H9 (cell line): ENCODE measurements around the gene DCAF4. TPM values are rescaled to one million over a fixed set of nuclear protein-coding genes. Genes with fewer than 3 reads are reported as not detected.

ENCODE experiments used
- DNase-seq: peaks from one replicate; pipeline ENCODE4 v3.0.0-alpha.2; 2017
- H2AFZ ChIP-seq: one replicate; pipeline ENCODE4 v1.6.1; 2013; ENCODE audit warnings: mild to moderate bottlenecking, low read length, control low read depth, moderate library complexity
- H2AK5ac ChIP-seq: 2 replicates; pipeline ENCODE4 v1.6.1; 2013; ENCODE audit warnings: low read length, control low read depth, mixed read lengths; ENCODE audit not compliant: insufficient read length
- H2BK120ac ChIP-seq: one replicate; pipeline ENCODE4 v1.6.1; 2013; ENCODE audit warnings: low read depth, mild to moderate bottlenecking, low read length, control low read depth, inconsistent platforms; ENCODE audit not compliant: poor library complexity, severe bottlenecking
- H2BK12ac ChIP-seq: 2 replicates; pipeline ENCODE4 v1.6.1; 2013; ENCODE audit warnings: low read length, control low read depth, mixed read lengths, low read depth; ENCODE audit not compliant: insufficient read length
- H2BK15ac ChIP-seq: 2 replicates; pipeline ENCODE4 v1.6.1; 2013; ENCODE audit warnings: low read depth, low read length, control low read depth
- H2BK20ac ChIP-seq: one replicate; pipeline ENCODE4 v1.6.1; 2013; ENCODE audit warnings: low read depth, mild to moderate bottlenecking, low read length, control low read depth, inconsistent platforms; ENCODE audit not compliant: poor library complexity, severe bottlenecking
- H2BK5ac ChIP-seq: 2 replicates; pipeline ENCODE4 v1.6.1; 2013; ENCODE audit warnings: low read length, control low read depth, mixed read lengths; ENCODE audit not compliant: insufficient read length
- H3K14ac ChIP-seq: 2 replicates; pipeline ENCODE4 v1.6.1; 2013; ENCODE audit warnings: low read length, control low read depth; ENCODE audit not compliant: insufficient read depth
- H3K18ac ChIP-seq: 2 replicates; pipeline ENCODE4 v1.6.1; 2013; ENCODE audit warnings: low read depth, mild to moderate bottlenecking, mixed read lengths, low read length, control low read depth; ENCODE audit not compliant: insufficient read length
- H3K23ac ChIP-seq: 2 replicates; pipeline ENCODE4 v1.6.1; 2013; ENCODE audit warnings: low read length, control low read depth, mixed read lengths, low read depth; ENCODE audit not compliant: insufficient read length
- H3K23me2 ChIP-seq: 2 replicates; pipeline ENCODE4 v1.6.1; 2013; ENCODE audit warnings: low read depth, mild to moderate bottlenecking, mixed read lengths, low read length, control low read depth; ENCODE audit not compliant: insufficient read length, poor library complexity, severe bottlenecking
- H3K27ac ChIP-seq: 2 replicates; pipeline ENCODE4 v1.5.1; 2013; ENCODE audit warnings: low read length, control low read depth, mixed read lengths, low read depth; ENCODE audit not compliant: insufficient read length
- H3K27me3 ChIP-seq: 2 replicates; pipeline ENCODE4 v1.6.1; 2013; ENCODE audit warnings: low read length, control low read depth, inconsistent platforms; ENCODE audit not compliant: insufficient read depth
- H3K4ac ChIP-seq: 2 replicates; pipeline ENCODE4 v1.6.1; 2013; ENCODE audit warnings: low read depth, mild to moderate bottlenecking, control low read depth, inconsistent platforms, low read length, moderate library complexity
- H3K4me1 ChIP-seq: 2 replicates; pipeline ENCODE4 v1.6.1; 2013; ENCODE audit warnings: low read length, control low read depth, inconsistent platforms; ENCODE audit not compliant: insufficient read depth
- H3K4me2 ChIP-seq: 2 replicates; pipeline ENCODE4 v1.6.1; 2013; ENCODE audit warnings: low read length, control low read depth, mixed read lengths; ENCODE audit not compliant: insufficient read length, insufficient read depth
- H3K56ac ChIP-seq: 2 replicates; pipeline ENCODE4 v1.6.1; 2013; ENCODE audit warnings: low read depth, mild to moderate bottlenecking, mixed read lengths, low read length, control low read depth; ENCODE audit not compliant: insufficient read length
- H3K79me1 ChIP-seq: 2 replicates; pipeline ENCODE4 v1.6.1; 2013; ENCODE audit warnings: low read depth, mild to moderate bottlenecking, moderate library complexity, low read length, control low read depth, inconsistent platforms; ENCODE audit not compliant: insufficient read depth, poor library complexity, severe bottlenecking
- H3K79me2 ChIP-seq: 2 replicates; pipeline ENCODE4 v1.6.1; 2013; ENCODE audit warnings: low read length, control low read depth, inconsistent platforms; ENCODE audit not compliant: insufficient read depth
- H3K9ac ChIP-seq: 2 replicates; pipeline ENCODE4 v1.6.1; 2013; ENCODE audit warnings: low read length, control low read depth, mixed read lengths; ENCODE audit not compliant: insufficient read length; ENCODE audit errors: extremely low read depth
- H3K9me3 ChIP-seq: one replicate; pipeline ENCODE4 v1.6.1; 2013; ENCODE audit warnings: low read depth, low read length, inconsistent platforms; ENCODE audit not compliant: control insufficient read depth
- H3T11ph ChIP-seq: one replicate; pipeline ENCODE4 v1.6.1; 2013; ENCODE audit warnings: mild to moderate bottlenecking, low read length, control low read depth, inconsistent platforms
- H4K20me1 ChIP-seq: one replicate; pipeline ENCODE4 v1.6.1; 2013; ENCODE audit not compliant: control insufficient read depth, insufficient read length, insufficient read depth
- H4K5ac ChIP-seq: 2 replicates; pipeline ENCODE4 v1.6.1; 2013; ENCODE audit warnings: low read depth, mild to moderate bottlenecking, mixed read lengths, low read length, control low read depth; ENCODE audit not compliant: insufficient read length
- H4K8ac ChIP-seq: replicated peaks from 2 replicates; pipeline ENCODE4 v1.6.1; 2013; ENCODE audit warnings: low read length, control low read depth, mixed read lengths, low read depth; ENCODE audit not compliant: insufficient read length
- H4K91ac ChIP-seq: 2 replicates; pipeline ENCODE4 v1.6.1; 2013; ENCODE audit warnings: low read depth, mild to moderate bottlenecking, moderate library complexity, mixed read lengths, low read length, control low read depth; ENCODE audit not compliant: insufficient read length
- H3K27ac Mint-ChIP-seq, 3 experiments: 2 replicates in 2 of 3; 3 replicates in 1 of 3; pipeline ENCODE4 v1.8.0; 2020 to 2021; ENCODE audit warnings: mixed read lengths in 3 of 3, mild to moderate bottlenecking in 1 of 3, moderate library complexity in 1 of 3
- H3K27me3 Mint-ChIP-seq: 2 replicates; pipeline ENCODE4 v1.8.0; 2021; ENCODE audit warnings: low read depth, mild to moderate bottlenecking, moderate library complexity, mixed read lengths
- H3K36me3 Mint-ChIP-seq, 3 experiments: 2 replicates in 2 of 3; 3 replicates in 1 of 3; pipeline ENCODE4 v1.8.0; 2020 to 2021; ENCODE audit warnings: low read depth in 3 of 3, mixed read lengths in 3 of 3; ENCODE audit not compliant: insufficient read depth in 1 of 3
- H3K4me1 Mint-ChIP-seq, 2 experiments: 2 replicates each; pipeline ENCODE4 v1.8.0; 2020; ENCODE audit warnings: mixed read lengths in 2 of 2
- H3K4me3 Mint-ChIP-seq, 2 experiments: 2 replicates in 1 of 2; 3 replicates in 1 of 2; pipeline ENCODE4 v1.8.0; 2020 to 2021; ENCODE audit warnings: mild to moderate bottlenecking in 2 of 2, mixed read lengths in 2 of 2, moderate library complexity in 1 of 2
- H3K9me3 Mint-ChIP-seq, 2 experiments: 2 replicates in 1 of 2; 3 replicates in 1 of 2; pipeline ENCODE4 v1.8.0; 2020; ENCODE audit warnings: mild to moderate bottlenecking in 2 of 2, mixed read lengths in 2 of 2, moderate library complexity in 1 of 2
- WGBS: extraction: QIAGEN DNeasy Blood & Tissue Kit; methylation state at CpG from one replicate; pipeline ENCODE4 v1.1.7; 2013; ENCODE audit warnings: missing lambda C conversion rate, low lambda C conversion rate, mixed read lengths; ENCODE audit not compliant: insufficient read length; ENCODE audit errors: extremely low coverage; 5-methylcytosine and 5-hydroxymethylcytosine counted together
- total RNA-seq: library from RNA; stranded (reverse); gene quantifications from 2 replicates; pipeline ENCODE4 v1.2.1, GENCODE V29; 2021
- TF ChIP-seq, protein P1 (sequence below): fragments of 200-600 bp; sonication (generic); conservative IDR thresholded peaks from 3 replicates; pipeline ENCODE4 v1.8.0; 2021; ENCODE audit warnings: antibody characterized with exemption, mild to moderate bottlenecking

The DCAF4 gene
- total RNA-seq, 1 experiment from 2014 or later: 32.0 TPM

DNA sequence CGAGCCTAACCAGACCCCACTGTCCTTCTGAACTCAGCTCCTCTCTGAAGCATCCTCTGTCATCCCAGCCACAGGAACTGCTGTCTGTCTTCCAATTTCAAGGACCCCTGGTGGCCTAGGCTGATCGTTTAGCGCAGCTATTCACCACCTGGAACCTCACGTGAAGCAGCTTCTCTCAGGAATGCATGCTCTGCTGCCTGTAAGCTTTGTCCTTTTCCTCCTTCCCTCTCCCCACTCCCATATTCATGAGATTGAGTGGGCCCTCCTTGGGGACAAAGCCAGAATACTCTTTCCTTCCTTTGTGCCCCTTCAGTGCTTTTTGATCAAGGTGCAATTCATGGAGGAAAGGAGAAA is 49.6 kb upstream of the DCAF4 start:
- no peaks in the 10 kb centered on the region for H3K79me1 ChIP-seq
- Mint-ChIP-seq H3K4me3 (no peak overlapping the region), H3K27me3 (peaks cover 39% of the 10 kb centered on the region), H3K9me3 (peaks cover 7 to 8% of the 10 kb centered on the region in 2 experiments; a peak in 4 of 5 replicates), H3K27ac (peak overlapping the region in 2 of 3 experiments; percentile 26 to 70; a peak in 2 of 7 replicates), H3K4me1 (peaks cover 21 to 24% of the 10 kb centered on the region in 2 experiments), H3K36me3 (peaks cover 2 to 5% (median 4%) of the 10 kb centered on the region in 3 experiments; a peak in 5 of 7 replicates)
- H4K5ac ChIP-seq: no peak overlapping the region
- peak overlapping the region; percentile 6 for H3K4me2 ChIP-seq
- H2AFZ ChIP-seq: peak overlapping the region; percentile 58
- H4K91ac ChIP-seq: no peak overlapping the region
- no peak overlapping the region for H2BK15ac ChIP-seq
- no peak overlapping the region for H3K23ac ChIP-seq
- peak; percentile 72 for DNase-seq
- H3K79me2 ChIP-seq: no peaks in the 10 kb centered on the region
- no peak overlapping the region for H2BK5ac ChIP-seq
- no CpG with 5 or more reads among the region's 4 CpGs for WGBS
- no peak overlapping the region for H3K9ac ChIP-seq
- H4K8ac ChIP-seq: no peak overlapping the region
- no peak overlapping the region for H2BK12ac ChIP-seq
- no peak overlapping the region for H3K18ac ChIP-seq
- H2BK120ac ChIP-seq: no peak overlapping the region
- H3K14ac ChIP-seq: no peak overlapping the region
- H3K27me3 ChIP-seq: no peaks in the 10 kb centered on the region
- TF ChIP-seq, protein P1, sequence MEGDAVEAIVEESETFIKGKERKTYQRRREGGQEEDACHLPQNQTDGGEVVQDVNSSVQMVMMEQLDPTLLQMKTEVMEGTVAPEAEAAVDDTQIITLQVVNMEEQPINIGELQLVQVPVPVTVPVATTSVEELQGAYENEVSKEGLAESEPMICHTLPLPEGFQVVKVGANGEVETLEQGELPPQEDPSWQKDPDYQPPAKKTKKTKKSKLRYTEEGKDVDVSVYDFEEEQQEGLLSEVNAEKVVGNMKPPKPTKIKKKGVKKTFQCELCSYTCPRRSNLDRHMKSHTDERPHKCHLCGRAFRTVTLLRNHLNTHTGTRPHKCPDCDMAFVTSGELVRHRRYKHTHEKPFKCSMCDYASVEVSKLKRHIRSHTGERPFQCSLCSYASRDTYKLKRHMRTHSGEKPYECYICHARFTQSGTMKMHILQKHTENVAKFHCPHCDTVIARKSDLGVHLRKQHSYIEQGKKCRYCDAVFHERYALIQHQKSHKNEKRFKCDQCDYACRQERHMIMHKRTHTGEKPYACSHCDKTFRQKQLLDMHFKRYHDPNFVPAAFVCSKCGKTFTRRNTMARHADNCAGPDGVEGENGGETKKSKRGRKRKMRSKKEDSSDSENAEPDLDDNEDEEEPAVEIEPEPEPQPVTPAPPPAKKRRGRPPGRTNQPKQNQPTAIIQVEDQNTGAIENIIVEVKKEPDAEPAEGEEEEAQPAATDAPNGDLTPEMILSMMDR: peak; percentile 48; the same call in 2 of the 3 replicates
- H2AK5ac ChIP-seq: no peak overlapping the region
- H3K56ac ChIP-seq: no peak overlapping the region
- H3K4ac ChIP-seq: no peak overlapping the region
- no peak overlapping the region for H2BK20ac ChIP-seq
- H3K9me3 ChIP-seq: no peaks in the 10 kb centered on the region
- H3K23me2 ChIP-seq: no peaks in the 10 kb centered on the region
- peaks cover 6% of the 10 kb centered on the region; the same call in 1 of the 2 replicates for H3K4me1 ChIP-seq
- no peak overlapping the region for H3T11ph ChIP-seq
- no peaks in the 10 kb centered on the region for H4K20me1 ChIP-seq
- no peak overlapping the region for H3K27ac ChIP-seq
